GM13976 (cell line): ENCODE data around the gene HSPA13.

Source experiments
- DNase-seq: peaks from one replicate; pipeline ENCODE4 v3.0.0; 2012; ENCODE audit warnings: low spot score
- CTCF ChIP-seq: IDR thresholded peaks from 2 replicates; pipeline ENCODE4 v1.5.1; 2012; ENCODE audit warnings: borderline replicate concordance, mild to moderate bottlenecking; ENCODE audit not compliant: insufficient read depth; ENCODE audit errors: extremely low read depth, missing control alignments, control extremely low read depth
- in situ Hi-C: fragments of 300-500 bp; cut with MboI; formaldehyde crosslinking; loops from one replicate; pipeline ENCODE4 v1.12.0; 2022; ENCODE audit warnings: low sequenced_read_pairs, mixed read lengths, inconsistent platforms; ENCODE audit not compliant: unreplicated experiment

The HSPA13 gene

GRCh38 chr21:14401217-14401616 lies 18.3 kb upstream of the HSPA13 start:
- no peak for DNase-seq
- TF ChIP-seq CTCF, result no peak
- in situ Hi-C loops, result loop anchor here (25.0 kb wide), 2 partner anchors 1086 to 1186 kb away; no protein-coding TSS in a partner anchor

- in situ Hi-C loops, result no loop called here
- no peak for TF ChIP-seq CTCF
- no peak for DNase-seq
These were observed 5.3 kb upstream of the HSPA13 start for GRCh38 chr21:14388282-14388681.

GRCh38 chr21:14384453-14384852 lies 1.5 kb upstream of the HSPA13 start:
- in situ Hi-C loops, result no loop called here
- TF ChIP-seq CTCF, result no peak
- no peak for DNase-seq

- peak; percentile 22 for DNase-seq
- in situ Hi-C loops, result no loop called here
These were observed 742 bp upstream of the HSPA13 start for GRCh38 chr21:14383596-14384180.

GRCh38 chr21:14382486-14382834 lies 486 bp downstream of the HSPA13 start:
- no peak for DNase-seq
- TF ChIP-seq CTCF, result no peak
- in situ Hi-C loops, result no loop called here

More at GRCh38 chr21:14383596-14384180, 742 bp upstream of the HSPA13 start:
- no peak for TF ChIP-seq CTCF

GRCh38 chr21:14376854-14377253 lies 6.1 kb downstream of the HSPA13 start:
- DNase-seq, result no peak
- no peak for TF ChIP-seq CTCF
- in situ Hi-C loops, result no loop called here
